DMS114 treated with DMSO at 0.1 percent for 48 hours (cell line): Measurements from ENCODE around the gene SIPA1.
A peak's percentile ranks its signal among the peaks of the same experiment; 100 is the strongest.

Experiments used
- DNase-seq: peaks from one replicate; lab custom pipeline; 2025; ENCODE audit not compliant: unreplicated experiment; lab: John Stamatoyannopoulos, UW

The SIPA1 gene, protein sequence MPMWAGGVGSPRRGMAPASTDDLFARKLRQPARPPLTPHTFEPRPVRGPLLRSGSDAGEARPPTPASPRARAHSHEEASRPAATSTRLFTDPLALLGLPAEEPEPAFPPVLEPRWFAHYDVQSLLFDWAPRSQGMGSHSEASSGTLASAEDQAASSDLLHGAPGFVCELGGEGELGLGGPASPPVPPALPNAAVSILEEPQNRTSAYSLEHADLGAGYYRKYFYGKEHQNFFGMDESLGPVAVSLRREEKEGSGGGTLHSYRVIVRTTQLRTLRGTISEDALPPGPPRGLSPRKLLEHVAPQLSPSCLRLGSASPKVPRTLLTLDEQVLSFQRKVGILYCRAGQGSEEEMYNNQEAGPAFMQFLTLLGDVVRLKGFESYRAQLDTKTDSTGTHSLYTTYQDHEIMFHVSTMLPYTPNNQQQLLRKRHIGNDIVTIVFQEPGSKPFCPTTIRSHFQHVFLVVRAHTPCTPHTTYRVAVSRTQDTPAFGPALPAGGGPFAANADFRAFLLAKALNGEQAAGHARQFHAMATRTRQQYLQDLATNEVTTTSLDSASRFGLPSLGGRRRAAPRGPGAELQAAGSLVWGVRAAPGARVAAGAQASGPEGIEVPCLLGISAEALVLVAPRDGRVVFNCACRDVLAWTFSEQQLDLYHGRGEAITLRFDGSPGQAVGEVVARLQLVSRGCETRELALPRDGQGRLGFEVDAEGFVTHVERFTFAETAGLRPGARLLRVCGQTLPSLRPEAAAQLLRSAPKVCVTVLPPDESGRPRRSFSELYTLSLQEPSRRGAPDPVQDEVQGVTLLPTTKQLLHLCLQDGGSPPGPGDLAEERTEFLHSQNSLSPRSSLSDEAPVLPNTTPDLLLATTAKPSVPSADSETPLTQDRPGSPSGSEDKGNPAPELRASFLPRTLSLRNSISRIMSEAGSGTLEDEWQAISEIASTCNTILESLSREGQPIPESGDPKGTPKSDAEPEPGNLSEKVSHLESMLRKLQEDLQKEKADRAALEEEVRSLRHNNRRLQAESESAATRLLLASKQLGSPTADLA

DNA sequence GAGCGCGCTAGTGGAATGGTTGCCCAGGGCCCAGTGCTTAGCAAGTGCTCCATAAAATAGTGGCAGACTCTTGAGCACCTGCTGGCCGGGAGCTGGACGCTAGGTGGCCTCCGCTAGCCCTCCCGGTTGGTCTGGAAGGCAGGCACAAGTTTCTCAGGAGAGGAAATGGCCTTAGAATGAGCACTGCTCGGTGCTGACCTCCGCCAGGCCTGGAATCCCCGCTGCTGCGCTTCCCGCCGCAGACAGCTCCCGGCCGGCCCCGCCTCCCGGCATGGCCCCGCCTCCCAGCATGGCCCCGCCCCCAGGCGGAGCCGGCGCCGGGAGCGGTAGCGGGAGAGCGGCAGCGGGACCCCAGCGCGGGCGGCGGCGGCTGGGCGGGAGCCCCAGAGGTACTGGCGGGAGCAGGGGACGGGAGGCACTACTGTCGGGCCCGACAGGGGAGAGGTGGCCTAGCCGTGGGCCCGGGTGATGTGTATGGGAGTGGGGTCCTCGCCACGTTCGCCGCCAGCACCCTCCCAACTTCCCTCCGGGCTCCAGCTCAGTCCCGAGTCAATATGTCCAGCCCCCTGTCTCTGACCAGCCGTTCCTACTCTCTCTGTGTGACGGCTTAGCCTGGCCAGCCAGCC is at the start of gene SIPA1:
TSS of gene SIPA1 (plus strand) at position 308 of the 626 bp plus-strand sequence. CDS start 2,821 bp downstream, outside the sequence.
- peak; percentile 56 for DNase-seq

DNA sequence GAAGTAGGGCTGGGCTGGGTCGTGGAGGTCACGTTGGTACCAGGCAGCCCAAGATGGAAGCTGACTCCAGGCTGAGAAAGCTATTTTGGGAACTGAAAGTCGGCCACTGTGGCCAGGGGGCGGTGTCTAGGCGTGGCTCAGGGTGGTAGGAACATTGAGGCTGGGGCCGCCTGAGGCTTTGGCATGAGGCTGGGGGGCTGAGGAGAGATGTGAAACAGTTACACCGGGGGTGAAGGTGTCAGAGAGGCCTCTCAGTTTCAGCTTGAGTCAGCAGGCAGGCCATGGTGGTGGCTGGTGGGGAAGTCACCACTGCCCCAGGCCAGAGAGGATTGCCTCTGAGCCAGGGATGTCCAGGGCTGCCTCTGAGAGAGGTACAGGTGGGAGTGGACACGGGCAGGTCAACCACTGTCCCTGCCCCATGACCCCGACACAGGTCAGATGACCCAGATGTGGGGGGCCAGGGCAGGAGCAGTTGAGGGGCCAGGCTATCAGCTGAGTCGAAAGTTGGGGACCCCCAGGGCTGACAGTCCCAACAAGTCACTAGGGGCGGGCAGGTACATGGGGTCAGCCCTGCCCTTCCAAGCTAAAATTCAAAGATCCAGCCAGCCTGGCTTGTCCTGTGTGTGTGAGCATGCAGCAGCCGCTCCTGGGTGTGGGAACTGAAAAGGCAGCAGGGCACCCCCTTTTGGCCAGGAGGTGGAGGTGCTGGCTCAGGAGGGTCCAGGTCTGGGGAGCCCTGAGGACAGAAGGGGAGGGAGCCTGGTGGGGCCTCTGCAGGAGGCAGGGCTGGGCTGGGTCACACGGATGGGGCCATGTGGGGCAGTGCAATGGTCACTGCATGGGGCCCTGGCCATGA is 49.5 kb upstream of the SIPA1 start:
- DNase-seq, result no peak

DNA sequence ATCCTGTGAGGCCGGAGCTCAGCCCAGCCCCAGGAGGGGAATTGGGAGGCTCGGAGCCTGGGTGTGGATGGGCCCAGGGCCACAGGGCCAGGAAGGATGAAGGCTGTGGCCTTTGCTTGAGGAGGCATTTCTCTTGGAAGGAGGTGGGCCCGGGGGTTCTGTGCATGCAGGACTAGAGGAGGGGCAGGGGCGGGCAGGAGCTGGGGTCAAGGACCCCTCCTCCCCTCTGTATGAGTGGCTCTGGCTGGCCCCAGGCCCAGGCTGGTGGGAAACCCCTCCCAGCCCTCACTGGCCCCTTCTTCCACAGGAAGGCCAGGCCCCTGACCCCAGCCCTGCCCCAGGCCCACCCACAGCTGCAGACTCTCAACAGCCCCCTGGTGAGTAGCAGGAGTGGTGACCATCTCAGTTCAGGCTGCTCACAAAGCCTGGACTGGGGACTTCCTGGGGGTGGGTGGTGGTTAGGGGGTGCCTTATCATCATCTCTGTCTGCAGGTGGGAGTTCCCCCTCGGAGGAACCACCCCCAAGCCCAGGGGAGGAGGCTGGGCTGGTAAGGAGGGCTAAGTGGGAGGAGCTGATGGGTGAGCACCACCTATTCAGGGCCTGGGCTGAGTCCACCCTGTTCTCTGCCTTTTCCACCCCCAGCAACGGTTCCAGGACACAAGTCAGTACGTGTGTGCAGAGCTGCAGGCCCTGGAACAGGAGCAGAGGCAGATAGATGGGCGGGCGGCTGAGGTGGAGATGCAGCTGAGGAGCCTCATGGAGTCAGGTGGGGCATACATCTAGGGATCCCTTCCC is 48.3 kb upstream of the SIPA1 start:
- DNase-seq, result no peak

DNA sequence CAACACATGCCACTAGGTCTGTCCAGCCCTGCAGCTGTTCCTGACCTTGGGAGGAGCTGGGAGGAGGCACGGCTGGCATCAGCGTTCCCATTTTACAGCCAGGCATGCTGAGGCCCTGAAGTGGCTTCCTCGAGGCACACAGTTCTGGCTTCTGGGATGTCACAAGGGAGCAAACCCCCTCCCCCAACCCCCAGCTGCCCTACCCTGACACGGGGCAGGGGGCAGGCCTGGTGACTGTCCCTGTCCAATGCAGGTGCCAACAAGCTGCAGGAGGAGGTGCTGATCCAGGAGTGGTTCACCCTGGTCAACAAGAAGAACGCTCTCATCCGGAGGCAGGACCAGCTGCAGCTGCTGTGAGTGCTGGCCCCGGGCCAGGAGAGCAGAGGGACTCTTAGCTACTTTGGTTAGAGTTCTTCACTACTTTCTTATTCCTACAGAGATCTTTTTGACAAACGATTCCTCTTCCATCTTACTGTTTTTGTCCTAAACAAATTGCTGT is 47.6 kb upstream of the SIPA1 start:
- no peak for DNase-seq

DNA sequence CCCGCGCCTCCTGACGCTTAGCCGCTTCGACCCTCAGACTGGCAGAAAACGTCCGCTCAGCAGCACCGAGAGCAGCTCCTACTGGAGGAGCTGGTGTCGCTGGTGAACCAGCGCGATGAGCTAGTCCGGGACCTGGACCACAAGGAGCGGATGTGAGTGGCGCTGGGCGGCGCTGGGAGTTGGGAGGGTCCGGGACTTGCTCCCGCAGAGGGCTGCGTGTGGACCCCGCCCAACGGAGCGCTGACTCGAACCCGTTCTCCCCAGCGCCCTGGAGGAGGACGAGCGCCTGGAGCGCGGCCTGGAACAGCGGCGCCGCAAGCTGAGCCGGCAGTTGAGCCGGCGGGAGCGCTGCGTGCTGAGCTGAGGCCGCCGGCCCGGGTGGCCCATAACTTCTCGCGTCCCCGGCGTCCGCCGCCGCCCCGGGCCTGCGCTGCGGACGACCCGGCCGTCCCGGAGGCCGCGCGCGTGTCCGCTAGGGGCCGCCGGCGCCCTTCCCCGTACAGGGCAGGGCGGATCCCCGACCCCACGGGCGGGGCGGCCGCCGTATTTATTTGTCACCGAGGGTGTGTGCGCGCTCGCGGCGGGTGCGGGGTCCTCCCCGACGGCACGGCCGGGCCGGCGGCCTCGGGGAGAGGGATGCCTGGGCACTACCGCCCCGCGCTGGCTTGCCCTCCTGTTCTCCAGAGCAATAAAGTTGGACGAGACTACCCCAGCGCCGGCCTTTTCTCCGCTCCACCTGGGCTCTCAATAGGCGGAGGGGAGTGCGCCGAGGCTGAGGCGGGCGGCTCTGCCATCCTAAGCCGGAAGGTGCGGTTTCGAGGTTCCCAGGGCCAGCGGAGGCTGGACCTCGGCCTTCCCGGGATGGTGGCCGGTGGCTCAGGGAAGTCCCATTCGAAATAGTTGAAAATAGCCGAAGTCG is 45.7 kb upstream of the SIPA1 start:
- no peak for DNase-seq

DNA sequence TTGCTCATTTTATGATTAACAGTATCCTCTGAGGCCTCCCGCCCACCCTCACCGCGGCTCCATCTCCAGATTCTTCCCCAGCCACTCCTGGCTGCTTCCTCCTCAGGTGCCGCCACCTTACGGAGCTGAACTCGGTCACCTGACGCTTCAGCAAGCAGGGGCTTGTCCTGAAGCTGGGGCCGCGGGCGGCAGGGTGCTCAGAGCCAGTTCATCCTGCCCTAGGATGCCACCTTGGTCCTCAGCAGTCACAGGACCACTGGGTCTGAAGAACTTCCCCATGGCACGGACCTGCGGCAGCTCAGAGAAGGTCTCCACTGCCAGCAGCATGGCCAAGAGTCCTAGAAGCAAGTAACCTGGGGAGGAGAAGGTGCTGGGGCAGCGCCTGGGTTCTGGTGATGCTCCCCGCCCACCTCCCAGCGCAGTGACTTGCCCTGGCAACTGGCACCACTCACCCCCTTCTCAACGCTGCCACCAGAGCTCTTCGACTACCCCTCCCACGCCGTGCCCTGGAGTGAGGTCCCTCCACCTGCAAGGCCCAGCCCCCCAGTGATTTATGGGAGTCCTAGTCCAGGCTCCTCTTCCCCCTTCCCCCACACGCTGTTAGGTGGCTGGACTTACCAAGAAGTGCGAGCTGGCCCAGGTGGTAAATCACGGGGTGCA is 44.9 kb upstream of the SIPA1 start:
- no peak for DNase-seq

DNA sequence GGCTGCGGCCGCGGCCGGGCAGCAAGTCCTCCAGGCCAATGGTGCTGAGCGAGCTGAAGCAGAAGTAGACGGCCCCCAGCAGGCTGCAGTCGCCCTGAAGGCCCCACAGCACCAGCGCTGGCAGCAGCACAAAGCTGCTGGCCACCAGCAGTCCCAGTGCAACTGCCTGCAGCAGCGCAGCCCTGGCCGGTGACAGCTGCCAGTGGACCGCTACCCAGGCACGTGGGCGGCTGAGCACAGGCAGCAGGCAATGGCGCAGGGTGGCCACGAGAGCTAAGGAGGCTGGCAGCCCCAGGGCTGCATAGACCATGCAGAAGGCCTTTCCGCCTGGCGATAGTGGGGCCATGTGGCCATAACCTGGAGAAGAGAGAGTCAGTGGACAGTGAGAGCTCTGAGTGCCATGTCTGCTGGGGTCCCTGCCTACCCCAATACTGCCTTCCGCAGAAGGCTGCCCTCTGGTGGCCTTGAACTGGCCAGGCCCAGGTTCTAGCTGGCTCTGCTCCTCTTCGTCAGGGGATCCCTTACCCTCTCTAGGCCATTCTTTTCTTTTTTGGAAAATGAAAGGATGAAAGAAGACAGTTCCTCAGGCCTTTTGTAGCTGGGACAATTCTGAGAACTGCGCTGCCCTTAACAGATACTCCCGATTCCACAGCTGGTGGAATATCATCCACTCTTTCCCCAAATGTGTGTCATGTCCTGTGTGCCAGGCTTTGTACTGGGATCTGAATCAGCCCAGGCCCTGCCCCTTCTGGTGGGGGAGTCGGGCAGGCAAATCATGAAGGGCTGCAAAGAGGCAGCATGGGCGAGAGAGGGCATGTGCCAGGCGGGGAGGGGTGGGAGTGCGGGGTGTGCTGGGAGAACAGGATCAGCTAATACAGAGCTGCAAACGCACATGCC is 44.1 kb upstream of the SIPA1 start:
- DNase-seq, result no peak

DNA sequence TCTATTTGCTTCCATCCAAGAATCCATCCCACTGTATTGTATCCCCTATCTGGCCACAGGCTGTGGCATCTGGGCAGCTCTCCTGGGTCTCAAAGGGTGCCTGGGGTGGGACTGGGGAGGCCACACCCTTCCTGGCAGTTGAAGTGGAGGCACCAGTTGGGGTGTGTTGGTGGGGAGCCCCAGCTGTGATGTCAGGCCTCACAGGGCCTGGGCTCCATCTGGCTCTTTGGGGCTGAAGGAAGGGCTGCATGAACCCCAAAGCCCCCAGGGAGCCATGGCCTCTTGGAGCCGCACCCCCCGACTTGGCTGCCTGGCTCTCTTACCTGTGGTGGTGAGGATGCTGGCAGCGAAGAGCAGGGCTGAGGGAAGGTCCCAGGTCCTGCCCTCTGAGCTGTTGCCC is 42.8 kb upstream of the SIPA1 start:
- no peak for DNase-seq

DNA sequence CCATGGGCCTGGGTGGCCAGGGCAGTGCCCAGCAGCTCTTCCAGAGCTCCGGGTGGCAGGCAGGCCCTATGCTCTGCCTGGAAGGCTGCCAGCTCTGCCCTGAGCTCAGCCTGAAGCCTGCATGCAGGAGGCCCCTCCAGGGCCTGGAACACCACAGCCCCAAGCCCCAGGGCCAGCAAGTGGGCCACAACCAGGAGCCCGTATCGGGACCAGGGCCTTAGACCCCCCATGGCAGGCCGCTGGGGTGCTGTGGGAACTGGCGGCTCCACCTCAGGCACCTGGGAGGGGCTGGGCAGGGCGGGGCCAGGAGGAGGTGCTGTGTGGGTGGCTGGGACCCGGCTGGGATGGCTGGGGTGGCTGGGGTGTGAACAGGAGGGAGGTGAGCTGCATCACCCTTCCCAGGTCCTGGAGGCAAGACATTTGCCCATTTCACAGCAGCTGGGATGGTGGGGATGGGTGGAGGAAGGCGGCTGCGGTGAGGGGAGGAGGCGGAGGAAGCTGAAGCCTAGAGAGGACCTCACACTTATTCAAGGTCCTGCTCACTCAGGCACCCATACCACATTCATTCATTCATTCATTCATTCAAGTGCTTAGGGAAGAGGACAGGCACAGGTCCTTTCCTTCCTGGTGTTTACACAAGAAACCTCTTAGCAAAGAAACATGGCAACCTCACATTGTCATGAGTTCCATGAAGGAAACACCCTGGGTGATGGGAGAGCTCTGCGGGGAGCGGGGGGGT is 42.2 kb upstream of the SIPA1 start, which contains the start of gene KCNK7:
TSS of gene KCNK7 (minus strand) at position 258 of the 739 bp plus-strand sequence. CDS start at position 230, 28 bp downstream.
- no peak for DNase-seq

DNA sequence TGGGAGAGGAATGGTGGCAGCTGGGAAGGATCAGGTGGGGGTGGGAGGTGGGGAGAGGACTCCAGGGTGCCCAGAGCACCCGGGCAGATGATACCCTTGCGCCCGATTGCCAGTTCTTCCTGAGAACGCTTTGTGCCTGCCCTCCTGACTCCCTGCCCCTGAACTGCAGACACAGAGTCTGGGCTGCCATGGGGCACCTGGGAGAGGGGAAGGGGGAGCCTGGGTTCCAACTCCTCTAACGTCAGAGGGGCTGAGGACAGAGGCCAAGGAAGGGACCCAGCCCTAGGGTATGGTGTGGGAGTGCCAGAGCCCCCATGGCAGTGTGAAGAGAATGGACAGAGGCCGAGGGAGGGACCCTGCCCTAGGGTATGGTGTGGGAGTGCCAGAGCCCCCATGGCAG is 41.4 kb upstream of the SIPA1 start:
- DNase-seq, result no peak

DNA sequence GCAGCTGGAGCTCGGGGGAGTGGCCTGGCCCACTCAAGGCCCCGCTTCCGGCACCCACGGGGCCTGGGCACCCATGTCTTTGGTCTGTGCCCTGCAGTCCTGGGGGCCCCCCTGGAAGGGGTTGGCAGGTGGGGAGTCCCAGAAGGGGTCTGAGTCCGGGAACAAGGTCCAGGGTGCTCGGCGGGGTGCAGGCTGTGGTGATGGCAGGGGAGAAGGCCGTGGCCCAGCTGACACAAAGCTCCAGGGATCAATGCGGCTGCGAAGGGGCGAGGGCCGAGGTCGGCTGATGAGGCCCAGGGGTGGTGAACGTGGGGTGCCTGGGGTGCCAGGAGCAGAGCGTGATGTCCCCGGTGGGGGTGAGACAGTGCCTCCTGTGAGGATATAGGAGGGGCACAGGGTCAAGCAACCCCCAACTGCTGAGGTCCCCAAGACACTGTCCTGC is 39.6 kb upstream of the SIPA1 start:
- no peak for DNase-seq

DNA sequence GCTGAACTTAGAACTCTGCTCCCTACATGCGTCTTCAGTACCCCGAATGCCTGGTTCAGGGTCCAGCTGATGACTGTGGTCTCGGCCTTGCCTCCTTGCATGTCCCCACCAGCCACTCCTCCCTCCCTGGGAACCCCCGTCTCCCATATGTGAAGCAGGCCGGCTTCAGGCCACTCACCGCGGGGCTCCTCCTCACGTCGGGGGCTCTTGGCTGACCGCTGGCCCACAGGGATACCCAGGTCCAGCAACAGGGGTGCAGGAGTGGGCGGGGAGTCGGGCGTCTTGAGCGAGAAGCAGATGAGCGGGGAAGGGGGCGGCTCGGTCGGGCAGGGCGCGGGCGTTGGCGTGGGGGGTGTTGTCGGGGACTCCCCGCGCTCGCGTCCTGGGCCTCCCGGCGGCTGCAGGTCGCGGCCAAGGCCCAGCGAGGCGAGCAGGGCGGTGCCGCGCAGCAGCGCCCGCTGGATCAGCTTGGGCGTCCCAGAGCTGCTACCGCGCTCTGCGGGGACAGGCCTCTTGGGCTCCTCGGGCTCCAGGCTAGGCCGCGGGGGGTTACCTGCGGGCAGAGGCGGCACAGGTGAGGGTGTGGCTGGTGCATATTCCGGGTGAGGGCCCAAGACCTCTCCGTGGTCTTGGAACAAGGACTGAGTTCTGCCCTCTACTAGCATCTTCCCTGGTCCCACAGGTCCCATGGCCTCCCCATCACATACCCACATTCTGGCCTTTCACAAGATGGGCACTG is 38.5 kb upstream of the SIPA1 start:
- DNase-seq, result no peak

DNA sequence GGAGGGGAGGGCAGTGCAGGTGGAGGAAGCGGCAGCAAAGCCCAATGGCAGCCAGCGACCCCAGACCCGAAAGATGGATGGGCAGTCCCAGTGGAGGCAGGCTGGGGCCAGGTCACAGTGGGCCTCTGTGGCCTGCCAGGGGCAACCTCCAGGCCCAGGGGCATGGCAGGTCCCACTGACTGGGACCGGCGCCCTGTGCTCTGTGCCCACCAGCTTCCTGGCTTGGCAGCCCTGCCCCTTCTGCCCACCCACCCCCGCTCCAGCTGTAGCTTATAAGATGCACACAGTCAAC is 38.0 kb upstream of the SIPA1 start:
- DNase-seq, result no peak

DNA sequence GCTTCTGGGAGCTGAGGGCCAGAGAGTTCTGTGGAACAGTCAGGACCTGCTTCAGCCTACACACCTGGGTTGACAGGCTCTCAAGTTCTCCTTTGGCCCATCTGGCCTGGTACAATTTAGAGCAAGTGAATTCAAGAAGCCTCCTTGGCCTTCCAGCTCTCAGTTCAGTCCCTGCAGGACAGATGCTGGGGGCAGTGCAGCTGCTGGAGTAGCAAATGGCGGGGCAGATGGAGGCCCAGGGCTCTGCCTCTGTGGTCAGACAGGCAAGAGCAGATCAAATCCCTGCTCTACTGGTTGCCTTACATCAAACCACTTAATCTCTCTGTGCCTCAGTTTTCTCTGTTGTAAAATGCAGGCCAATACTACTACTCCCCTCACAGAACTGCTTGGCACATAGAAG is 33.6 kb upstream of the SIPA1 start:
- DNase-seq, result no peak

DNA sequence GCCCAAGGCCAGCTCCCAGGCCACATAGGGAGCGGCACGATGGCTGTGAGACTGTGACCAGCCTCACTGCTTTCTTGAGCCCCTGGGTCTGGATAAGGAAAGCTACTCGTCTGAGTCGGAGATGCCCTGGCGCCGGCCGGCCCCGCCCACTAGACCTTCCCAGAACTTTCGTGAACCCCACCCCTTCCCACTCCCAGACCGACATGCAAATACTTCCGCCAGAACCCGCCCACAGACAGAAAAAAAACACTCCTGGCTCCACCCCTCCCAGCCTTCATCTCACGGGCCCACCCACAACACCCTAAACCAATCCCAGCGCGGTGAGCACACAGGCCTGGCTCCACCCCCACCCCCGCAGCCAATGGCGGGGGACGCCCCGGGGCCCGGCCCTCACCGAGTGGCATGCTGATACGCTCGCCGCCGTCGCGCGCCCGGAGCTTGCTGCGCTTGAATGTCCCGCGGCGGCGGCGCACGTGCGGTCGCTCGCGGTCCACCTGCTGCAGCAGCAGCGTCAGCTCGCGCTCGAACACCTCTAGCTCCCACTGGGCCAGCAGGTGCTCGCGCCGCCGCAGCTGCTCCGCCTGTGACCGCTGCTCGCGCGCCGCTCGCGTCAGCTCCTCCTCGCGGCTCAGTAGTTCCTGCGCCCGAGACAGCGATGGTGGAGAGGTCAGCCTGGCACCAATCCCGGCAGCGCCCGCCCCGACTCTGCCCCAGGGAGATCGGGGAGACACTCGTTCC is 30.9 kb upstream of the SIPA1 start:
- DNase-seq, result no peak
